Measurements from ENCODE around the gene ECHS1. TPM values are rescaled to one million over a fixed set of nuclear protein-coding genes. Genes with fewer than 3 reads are reported as not detected.
A peak's percentile ranks its signal among the peaks of the same experiment; 100 is the strongest.

Gene ECHS1
- total and polyA plus RNA-seq, 9 of the 15 experiments (the other 6 are each of a cell fraction or from before 2014, with no cell fraction given) = 16.6 to 100 (median 68.1) TPM

GRCh38 chr10:133394064-133394663, 21.0 kb upstream of the ECHS1 start, which contains the start of gene MTG1 (continued):
- TF ChIP-seq FOXP1 (CRISPR knock-in tag; IDR thresholded peaks at IDR 0.05) = peak; percentile 79; the same call in 1 of the 2 replicates
- TF ChIP-seq CTCFL (IDR thresholded peaks at IDR 0.05; ENCODE audit: borderline replicate concordance, insufficient read depth, low read depth, low read length, poor library complexity, severe bottlenecking) = peak; percentile 75
- TF ChIP-seq HNRNPUL1 (IDR thresholded peaks at IDR 0.05; ENCODE audit: low read length) = no peak
- no peak for TF ChIP-seq ETS2 (tag; IDR thresholded peaks at IDR 0.05; ENCODE audit: borderline replicate concordance, poor library complexity, severe bottlenecking)
- TF ChIP-seq EGR1 (conservative IDR thresholded peaks at IDR 0.05) = peak; percentile 19; the same call in 1 of the 2 replicates
- no peak for TF ChIP-seq ZMIZ1 (IDR thresholded peaks at IDR 0.05; ENCODE audit: low read depth in 2 of 2, low read length in 2 of 2)
- TF ChIP-seq ATF1 (CRISPR knock-in tag; IDR thresholded peaks at IDR 0.05) = no peak
- peak; percentile 65 for TF ChIP-seq ATF1 (tag; IDR thresholded peaks at IDR 0.05)
- TF ChIP-seq PHB2 (IDR thresholded peaks at IDR 0.05; ENCODE audit: low read depth) = no peak
- TF ChIP-seq, protein P1, sequence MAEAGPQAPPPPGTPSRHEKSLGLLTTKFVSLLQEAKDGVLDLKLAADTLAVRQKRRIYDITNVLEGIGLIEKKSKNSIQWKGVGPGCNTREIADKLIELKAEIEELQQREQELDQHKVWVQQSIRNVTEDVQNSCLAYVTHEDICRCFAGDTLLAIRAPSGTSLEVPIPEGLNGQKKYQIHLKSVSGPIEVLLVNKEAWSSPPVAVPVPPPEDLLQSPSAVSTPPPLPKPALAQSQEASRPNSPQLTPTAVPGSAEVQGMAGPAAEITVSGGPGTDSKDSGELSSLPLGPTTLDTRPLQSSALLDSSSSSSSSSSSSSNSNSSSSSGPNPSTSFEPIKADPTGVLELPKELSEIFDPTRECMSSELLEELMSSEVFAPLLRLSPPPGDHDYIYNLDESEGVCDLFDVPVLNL (CRISPR knock-in tag; IDR thresholded peaks at IDR 0.05; ENCODE audit: low read depth) = peak; percentile 60; the same call in 1 of the 2 replicates
- TF ChIP-seq, protein P2, sequence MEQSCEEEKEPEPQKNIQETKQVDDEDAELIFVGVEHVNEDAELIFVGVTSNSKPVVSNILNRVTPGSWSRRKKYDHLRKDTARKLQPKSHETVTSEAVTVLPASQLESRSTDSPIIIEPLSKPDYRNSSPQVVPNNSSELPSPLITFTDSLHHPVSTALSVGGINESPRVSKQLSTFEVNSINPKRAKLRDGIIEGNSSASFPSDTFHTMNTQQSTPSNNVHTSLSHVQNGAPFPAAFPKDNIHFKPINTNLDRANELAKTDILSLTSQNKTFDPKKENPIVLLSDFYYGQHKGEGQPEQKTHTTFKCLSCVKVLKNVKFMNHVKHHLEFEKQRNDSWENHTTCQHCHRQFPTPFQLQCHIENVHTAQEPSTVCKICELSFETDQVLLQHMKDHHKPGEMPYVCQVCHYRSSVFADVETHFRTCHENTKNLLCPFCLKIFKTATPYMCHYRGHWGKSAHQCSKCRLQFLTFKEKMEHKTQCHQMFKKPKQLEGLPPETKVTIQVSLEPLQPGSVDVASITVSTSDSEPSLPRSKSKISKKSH (CRISPR knock-in tag; IDR thresholded peaks at IDR 0.05) = no peak
- TF ChIP-seq POLR2AphosphoS2 (IDR thresholded peaks at IDR 0.05; ENCODE audit: low read length) = peak; percentile 95
- TF ChIP-seq, protein P3, sequence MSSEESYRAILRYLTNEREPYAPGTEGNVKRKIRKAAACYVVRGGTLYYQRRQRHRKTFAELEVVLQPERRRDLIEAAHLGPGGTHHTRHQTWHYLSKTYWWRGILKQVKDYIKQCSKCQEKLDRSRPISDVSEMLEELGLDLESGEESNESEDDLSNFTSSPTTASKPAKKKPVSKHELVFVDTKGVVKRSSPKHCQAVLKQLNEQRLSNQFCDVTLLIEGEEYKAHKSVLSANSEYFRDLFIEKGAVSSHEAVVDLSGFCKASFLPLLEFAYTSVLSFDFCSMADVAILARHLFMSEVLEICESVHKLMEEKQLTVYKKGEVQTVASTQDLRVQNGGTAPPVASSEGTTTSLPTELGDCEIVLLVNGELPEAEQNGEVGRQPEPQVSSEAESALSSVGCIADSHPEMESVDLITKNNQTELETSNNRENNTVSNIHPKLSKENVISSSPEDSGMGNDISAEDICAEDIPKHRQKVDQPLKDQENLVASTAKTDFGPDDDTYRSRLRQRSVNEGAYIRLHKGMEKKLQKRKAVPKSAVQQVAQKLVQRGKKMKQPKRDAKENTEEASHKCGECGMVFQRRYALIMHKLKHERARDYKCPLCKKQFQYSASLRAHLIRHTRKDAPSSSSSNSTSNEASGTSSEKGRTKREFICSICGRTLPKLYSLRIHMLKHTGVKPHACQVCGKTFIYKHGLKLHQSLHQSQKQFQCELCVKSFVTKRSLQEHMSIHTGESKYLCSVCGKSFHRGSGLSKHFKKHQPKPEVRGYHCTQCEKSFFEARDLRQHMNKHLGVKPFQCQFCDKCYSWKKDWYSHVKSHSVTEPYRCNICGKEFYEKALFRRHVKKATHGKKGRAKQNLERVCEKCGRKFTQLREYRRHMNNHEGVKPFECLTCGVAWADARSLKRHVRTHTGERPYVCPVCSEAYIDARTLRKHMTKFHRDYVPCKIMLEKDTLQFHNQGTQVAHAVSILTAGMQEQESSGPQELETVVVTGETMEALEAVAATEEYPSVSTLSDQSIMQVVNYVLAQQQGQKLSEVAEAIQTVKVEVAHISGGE (CRISPR knock-in tag; IDR thresholded peaks at IDR 0.05) = peak; percentile 85 to 98 (median 88); a peak in 5 of 6 replicates
- peak; percentile 95 for TF ChIP-seq HNRNPL (IDR thresholded peaks at IDR 0.05; ENCODE audit: low read depth, low read length)
- no peak for TF ChIP-seq SREBF1 (IDR thresholded peaks at IDR 0.05; ENCODE audit: borderline replicate concordance, low read depth, low read length)
